GM21528 (cell line): ENCODE results near the gene PHF12.

Experiments
- ATAC-seq: cut with Tn5 transposase; IDR thresholded peaks from one replicate; pipeline ENCODE4 v1.9.1; 2021; ENCODE audit warnings: mild to moderate bottlenecking, moderate library complexity; ENCODE audit not compliant: unreplicated experiment, low FRiP score

Gene PHF12

DNA sequence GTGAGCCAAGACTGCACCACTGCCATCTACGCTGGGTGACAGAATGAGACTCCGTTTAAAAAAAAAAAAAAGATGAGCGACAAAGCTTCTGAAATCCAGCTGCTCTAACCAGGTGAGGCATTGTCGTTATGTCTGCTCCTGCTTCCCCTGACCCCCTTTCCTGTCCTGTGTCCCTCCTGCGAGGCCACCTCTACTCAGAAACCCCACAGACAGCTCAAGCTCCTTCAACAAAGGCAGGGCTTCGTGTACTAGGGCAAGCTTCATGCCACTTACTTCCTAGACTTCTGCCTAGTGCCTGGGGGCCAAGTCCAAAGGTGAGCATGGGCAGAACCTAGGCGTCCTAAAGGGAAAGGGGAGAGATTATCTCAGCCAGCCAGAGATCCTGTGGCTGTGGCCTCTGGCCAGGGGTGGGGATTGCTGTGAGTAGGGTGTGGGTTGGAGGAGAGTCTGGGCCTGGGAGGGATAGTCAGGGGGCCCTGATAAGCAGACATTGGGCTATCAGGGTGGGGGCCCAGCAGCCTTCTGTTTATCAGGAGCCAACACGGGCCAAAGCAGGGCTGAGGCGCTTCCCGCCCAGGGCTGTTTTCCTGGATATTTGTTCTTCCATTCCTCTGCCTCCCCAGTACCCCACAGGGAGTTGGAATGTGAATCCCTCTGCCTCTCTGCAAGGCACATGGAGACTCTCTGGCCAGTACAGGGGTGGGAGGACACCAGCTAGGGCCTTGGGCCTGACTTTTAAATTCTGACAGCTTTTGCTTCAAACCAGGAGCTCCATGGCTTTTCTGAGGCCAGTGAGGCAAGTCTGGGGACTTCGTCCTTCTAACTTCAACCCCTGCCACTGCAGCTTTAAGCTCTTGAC is 86.1 kb downstream of the PHF12 start:
- no peak for ATAC-seq

DNA sequence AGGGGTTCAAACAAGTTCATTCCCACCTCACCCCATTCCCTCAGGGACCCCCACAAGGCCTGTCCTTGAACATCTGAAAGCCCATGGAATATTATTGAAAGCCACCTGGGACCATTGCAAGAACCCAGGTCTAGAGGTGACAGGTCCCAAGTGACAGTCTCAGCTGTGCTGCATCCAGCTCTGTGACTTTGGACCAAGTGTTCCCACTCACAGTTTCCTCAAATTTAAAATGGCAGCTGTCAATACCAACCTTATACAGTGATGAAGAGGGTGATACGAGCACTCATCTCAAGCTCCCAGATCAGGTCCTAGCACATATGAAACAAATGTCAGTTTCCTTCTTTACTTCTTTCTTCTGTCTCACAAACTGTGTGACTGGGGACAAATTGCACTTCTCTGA is 87.4 kb downstream of the PHF12 start:
- no peak for ATAC-seq

DNA sequence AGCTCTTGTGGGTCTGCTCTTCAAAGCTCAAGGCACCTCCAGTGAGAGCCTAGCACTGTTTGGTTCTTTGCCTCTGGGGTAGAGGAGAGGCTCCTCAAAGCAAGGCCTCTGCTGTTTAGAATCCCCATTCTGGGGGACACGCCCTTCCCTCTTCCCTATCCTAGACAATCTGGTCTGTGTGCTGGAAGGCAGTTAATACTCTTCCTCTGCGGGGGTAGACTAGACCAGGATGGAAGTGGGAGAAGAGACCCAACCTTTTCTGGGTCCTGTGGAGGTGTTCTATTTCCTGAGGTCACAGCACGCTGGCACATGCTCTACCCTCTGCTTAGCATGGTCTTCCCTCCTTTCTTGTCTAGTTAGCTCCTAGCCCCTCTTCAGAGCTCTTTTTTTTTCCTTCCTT is 88.8 kb downstream of the PHF12 start:
- no peak for ATAC-seq

DNA sequence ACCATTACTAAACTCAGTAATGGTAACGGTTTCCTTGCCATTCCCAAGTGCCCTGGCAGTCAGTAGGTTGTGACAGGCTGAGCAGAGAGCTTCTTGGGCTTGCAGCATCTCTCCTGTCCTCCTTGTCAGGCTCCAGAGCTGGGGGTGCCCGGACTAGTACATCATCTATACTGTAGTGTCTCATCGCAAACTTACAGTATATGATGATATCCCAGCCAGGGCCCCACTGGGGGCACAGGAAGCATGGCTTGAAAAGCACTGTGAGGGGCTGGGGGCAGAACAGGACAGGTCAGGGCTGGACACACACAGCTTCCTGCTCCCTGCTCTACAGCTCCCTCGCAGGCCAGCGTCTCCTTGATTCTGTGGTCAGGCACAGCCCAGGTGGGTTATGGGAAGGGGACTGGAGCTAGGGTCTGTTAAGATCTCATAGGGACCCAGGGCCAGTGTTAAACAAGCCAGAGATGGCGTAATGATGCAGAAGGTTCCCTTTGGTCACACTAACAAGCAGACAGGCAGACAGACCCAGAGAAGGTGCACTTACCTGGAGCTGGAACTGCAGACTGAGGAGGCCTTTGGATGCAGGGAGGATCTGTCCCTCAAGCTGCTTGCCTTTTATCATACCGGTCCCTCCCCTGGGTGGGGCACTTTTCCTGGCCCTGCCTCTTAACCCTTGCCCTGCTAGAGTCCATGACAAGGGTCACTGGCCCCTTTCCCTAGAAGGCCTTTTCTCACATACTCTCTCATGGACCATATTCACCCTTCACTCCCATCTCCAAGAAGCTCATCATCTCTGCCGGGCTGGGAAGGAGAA is 89.7 kb downstream of the PHF12 start:
- ATAC-seq = no peak

DNA sequence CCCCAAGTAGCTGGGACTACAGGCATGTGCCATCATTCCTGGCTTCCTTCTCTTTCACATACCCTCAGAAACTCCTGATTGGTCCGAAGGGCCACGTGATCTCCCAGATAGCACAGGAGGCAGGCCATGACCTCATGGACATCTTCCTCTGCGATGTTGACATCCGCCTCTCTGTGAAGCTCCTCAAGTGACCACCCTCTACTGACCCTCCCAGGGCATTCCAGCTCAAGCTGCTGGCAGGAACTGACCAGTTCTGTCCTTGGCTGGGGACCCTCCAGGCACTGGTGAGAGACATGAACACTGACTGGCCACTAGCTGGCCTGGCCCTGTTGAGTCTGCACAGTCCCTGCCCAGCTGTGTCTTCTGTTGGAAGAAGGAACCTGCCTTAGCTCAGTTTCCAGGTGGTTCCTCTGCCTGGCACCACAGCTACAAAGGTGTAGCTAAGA is 90.9 kb downstream of the PHF12 start:
- ATAC-seq = no peak

DNA sequence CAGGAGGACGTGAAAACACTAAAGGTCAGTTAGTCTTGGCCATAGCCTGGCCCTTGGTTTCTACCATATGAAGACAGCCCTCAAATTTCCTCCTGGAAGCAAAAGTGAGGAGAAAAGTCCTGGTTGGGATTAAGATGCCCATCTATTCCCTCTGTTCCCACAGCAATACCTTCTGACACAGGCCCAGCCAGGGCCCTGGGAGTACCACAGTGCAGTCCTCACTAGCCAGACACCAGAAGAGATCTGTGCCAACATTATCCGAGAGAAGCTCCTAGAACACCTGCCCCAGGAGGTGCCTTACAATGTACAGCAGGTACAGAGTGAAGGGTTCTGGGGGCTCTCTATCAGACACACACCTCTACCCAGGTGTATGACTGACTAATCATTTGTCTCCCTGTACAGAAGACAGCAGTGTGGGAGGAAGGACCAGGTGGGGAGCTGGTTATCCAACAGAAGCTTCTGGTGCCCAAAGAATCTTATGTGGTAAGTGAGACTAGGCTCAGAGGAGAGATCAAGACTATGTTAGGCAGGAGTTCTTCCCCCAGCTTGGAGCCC is 92.4 kb downstream of the PHF12 start:
- no peak for ATAC-seq

DNA sequence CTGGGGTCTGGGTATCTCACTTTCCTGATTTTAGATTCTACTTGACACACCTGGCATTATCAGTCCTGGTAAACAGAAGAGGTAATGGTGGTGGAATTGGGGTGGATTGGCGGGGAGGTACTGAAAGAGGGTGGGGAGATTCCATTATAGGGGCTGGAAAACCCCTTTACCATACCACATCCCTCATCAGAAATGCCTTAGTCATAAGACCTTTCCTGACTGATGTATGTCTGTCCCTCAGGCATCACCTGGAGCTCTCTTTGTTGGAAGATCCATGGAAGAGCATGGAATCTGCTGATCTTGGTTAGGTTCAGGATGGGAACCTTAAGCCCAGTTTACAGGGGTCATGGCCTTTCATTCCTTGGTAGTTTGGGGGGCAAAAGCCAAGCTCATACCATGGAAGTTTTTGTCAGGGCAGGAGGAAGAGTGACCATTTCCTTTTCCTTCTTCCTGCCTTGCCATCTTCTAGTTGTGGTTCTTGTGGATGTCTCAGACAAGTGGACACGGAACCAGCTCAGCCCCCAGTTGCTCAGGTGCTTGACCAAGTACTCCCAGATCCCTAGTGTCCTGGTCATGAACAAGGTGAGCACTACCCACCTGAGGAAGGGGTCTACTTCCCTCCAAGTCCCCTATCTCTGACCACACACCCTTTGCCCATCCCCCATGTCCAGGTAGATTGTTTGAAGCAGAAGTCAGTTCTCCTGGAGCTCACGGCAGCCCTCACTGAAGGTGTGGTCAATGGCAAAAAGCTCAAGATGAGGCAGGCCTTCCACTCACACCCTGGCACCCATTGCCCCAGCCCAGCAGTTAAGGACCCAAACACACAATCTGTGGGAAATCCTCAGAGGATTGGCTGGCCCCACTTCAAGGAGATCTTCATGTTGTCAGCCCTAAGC is 93.2 kb downstream of the PHF12 start:
- ATAC-seq = no peak

DNA sequence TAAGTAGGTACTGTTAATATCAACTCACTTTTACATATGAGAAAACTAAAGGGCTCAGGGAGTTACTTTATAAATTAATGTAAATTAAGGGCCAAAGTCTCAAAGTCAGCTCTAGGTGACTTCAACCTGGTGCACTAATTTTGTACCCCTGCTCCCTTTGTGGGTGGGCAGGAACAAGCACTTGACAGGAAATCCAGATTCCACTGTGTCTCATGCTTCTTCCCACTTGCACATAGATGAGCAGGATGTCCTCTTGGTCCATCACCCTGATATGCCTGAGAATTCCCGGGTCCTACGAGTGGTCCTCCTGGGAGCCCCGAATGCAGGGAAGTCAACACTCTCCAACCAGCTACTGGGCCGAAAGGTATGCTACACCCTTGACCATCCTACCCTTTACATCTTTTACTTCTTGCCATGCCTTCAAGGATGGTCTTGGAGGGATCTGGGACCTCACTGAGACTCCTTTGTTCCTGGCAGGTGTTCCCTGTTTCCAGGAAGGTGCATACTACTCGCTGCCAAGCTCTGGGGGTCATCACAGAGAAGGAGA is 95.2 kb downstream of the PHF12 start:
- no peak for ATAC-seq

DNA sequence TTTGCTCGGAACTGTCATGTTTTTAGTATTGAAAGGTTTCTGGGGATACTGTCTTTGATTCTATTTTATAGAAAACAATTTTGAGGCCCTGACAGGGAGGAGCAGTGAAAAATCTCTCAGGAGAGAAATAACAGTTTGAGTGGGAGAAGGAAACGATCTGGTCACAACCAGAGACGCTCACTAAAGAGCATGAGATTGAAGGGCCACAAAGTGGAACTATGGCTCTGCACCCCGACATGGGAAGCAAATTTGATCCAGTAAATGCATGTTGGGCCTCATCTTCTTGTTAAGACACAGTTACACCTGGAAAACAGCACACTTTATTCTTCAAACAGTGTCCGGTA is 96.0 kb downstream of the PHF12 start:
- no peak for ATAC-seq
